IgD-negative memory B cell (primary cell): ENCODE measurements around the gene RANBP3. TPM values are rescaled to one million over a fixed set of nuclear protein-coding genes. Genes with fewer than 3 reads are reported as not detected.

Experiments
- H3K27ac Mint-ChIP-seq, 3 donors: one replicate each; pipeline ENCODE4 v1.8.0; 2020 to 2022; ENCODE audit warnings: mild to moderate bottlenecking in 3 of 3, mixed read lengths in 3 of 3, moderate library complexity in 1 of 3
- H3K27me3 Mint-ChIP-seq: one replicate; pipeline ENCODE4 v1.8.0; 2021; ENCODE audit warnings: mixed read lengths
- H3K36me3 Mint-ChIP-seq: one replicate; pipeline ENCODE4 v1.8.0; 2020; ENCODE audit warnings: mild to moderate bottlenecking, mixed read lengths
- H3K4me1 Mint-ChIP-seq, 3 donors: one replicate each; pipeline ENCODE4 v1.8.0; 2020 to 2022; ENCODE audit warnings: mixed read lengths in 3 of 3, mild to moderate bottlenecking in 1 of 3
- H3K4me3 Mint-ChIP-seq, 4 donors: one replicate each; pipeline ENCODE4 v1.8.0; 2020 to 2022; ENCODE audit warnings: mild to moderate bottlenecking in 4 of 4, mixed read lengths in 4 of 4, moderate library complexity in 3 of 4
- H3K9me3 Mint-ChIP-seq, 3 donors: one replicate each; pipeline ENCODE4 v1.8.0; 2020 to 2021; ENCODE audit warnings: mixed read lengths in 3 of 3, mild to moderate bottlenecking in 1 of 3
- polyA plus RNA-seq: library from polyadenylated mRNA; unstranded; fragments of 300-500 nt; fragmentation: Illumina TruSeq; gene quantifications from one replicate; pipeline ENCODE4 v1.2.3, GENCODE V29; 2021

Gene RANBP3
- polyA plus RNA-seq, 1 donor from 2014 or later, result 9.4 TPM

DNA sequence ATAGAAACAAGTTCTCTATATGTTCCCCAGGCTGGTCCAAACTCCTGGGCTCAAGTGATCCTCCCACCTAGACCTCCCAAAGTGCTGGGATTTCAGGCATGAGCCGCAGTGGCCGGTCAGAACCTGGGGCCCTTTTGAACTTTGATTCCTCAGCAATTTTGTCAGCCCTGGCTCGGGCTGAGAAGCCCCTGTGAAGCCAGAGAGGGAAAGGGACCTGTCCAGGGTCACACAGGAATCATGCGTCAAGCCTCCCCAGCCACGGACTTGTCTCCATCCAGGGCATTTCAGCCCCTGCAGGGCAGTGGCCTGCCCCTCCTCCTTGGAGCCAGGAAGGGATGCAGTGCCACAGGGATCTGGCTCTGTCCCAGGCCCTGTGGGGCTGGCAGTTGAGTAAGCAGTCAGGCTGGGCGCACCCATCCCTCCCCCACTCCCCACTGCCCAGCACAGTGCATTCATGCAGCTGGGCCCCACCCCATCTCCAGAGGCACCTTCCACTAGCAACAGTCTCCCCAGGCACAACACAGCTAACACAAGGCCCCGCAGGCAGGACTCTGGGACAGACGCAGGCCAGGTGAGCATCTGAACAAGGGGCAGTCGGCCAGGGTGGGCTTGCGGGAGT lies 64.1 kb downstream of the RANBP3 start, which contains the start of gene CAPS:
CAPS (plus strand) TSS at position 516 of the 619 bp plus-strand sequence. CDS start 153 bp downstream, outside the sequence.
- H3K36me3 Mint-ChIP-seq, result peaks cover 3% of the 10 kb centered on the region
- H3K4me3 Mint-ChIP-seq, result no peak within 1 kb of the TSS
- no peaks in the 10 kb centered on the region for H3K27me3 Mint-ChIP-seq
- H3K4me1 Mint-ChIP-seq, result no peaks in the 10 kb centered on the region
- H3K9me3 Mint-ChIP-seq, result no peaks in the 10 kb centered on the region
- peak within 1 kb of the TSS in 1 of 3 donors; percentile 28 for H3K27ac Mint-ChIP-seq

- Mint-ChIP-seq H3K4me1 (peaks cover 0 to 7% (median 3%) of the 10 kb centered on the region in 3 donors), H3K4me3 (no peak overlapping the region), H3K9me3 (no peaks in the 10 kb centered on the region), H3K27me3 (no peaks in the 10 kb centered on the region), H3K27ac (no peak overlapping the region), H3K36me3 (no peaks in the 10 kb centered on the region)
Observed at GRCh38 chr19:5911366-5911765, 66.6 kb downstream of the RANBP3 start.

GRCh38 chr19:5910638-5910907 lies 67.4 kb downstream of the RANBP3 start:
- Mint-ChIP-seq H3K4me3 (no peak overlapping the region), H3K9me3 (no peaks in the 10 kb centered on the region), H3K27ac (peak overlapping the region in 1 of 3 donors; percentile 62), H3K27me3 (no peaks in the 10 kb centered on the region), H3K36me3 (no peaks in the 10 kb centered on the region), H3K4me1 (peaks cover 0 to 9% (median 5%) of the 10 kb centered on the region in 3 donors)

DNA sequence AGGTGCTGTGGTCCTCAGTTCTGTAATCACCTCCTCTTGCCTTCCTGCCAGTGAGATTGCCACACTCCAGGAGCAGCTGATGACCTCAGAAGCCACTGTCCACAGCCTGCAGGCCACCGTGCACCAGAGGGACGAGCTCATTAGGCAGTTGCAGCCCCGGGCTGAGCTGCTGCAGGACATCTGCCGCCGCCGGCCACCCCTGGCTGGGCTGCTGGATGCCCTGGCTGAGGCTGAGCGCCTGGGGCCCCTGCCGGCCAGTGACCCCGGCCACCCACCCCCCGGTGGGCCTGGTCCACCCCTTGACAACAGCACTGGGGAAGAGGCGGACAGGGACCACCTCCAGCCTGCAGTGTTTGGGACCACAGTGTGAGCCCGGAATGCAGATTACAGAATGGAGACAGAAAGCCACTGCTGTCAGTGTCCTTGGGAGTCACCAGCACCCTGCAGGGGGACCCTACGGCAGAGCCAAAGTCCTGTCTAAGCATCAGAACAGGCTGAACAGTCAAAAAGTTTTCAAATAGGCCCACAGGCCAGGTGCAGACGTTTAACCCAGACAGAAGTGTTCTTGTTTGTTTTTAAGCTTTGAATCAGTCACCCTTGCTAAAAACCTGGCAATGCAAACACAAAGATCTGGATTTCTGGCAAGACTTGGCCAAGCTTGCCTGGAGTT lies 69.0 kb downstream of the RANBP3 start:
- H3K27ac Mint-ChIP-seq, result no peak overlapping the region
- H3K36me3 Mint-ChIP-seq, result no peaks in the 10 kb centered on the region
- peaks cover 0 to 9% (median 9%) of the 10 kb centered on the region in 3 donors for H3K4me1 Mint-ChIP-seq
- no peaks in the 10 kb centered on the region for H3K9me3 Mint-ChIP-seq
- H3K4me3 Mint-ChIP-seq, result no peak overlapping the region
- H3K27me3 Mint-ChIP-seq, result no peaks in the 10 kb centered on the region

DNA sequence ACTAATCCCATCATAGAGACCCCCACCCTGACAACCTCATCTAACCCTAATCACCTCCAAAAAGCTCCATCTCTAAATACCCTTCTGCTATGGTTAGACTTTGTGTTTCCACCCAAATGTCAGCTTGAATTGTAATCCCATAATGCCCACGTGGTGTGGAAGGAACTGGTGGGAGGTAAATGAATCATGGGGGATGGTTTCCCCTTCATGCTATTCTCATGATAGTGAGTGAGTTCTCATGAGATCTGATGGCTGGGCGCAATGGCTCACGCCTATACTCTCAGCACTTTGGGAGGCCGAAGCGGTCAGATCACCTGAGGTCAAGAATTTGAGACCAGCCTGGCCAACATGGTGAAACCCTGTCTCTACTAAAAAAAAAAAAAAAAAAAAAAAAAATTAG lies 70.7 kb downstream of the RANBP3 start:
- Mint-ChIP-seq H3K4me3 (peak overlapping the region in 3 of 4 donors; percentile 45 to 70 (median 66)), H3K9me3 (no peaks in the 10 kb centered on the region), H3K27me3 (no peaks in the 10 kb centered on the region), H3K36me3 (no peaks in the 10 kb centered on the region), H3K27ac (peak overlapping the region in 1 of 3 donors; percentile 86), H3K4me1 (peaks cover 0 to 15% (median 14%) of the 10 kb centered on the region in 3 donors)

- Mint-ChIP-seq H3K27ac (peak overlapping the region in 2 of 3 donors; percentile 98 to 99), H3K4me3 (peak overlapping the region; percentile 85 to 99 (median 94)), H3K4me1 (peaks cover 0 to 20% (median 20%) of the 10 kb centered on the region in 3 donors), H3K36me3 (no peaks in the 10 kb centered on the region), H3K9me3 (no peaks in the 10 kb centered on the region), H3K27me3 (no peaks in the 10 kb centered on the region)
Observed at GRCh38 chr19:5905114-5905778, 72.7 kb downstream of the RANBP3 start.

- Mint-ChIP-seq H3K9me3 (no peaks in the 10 kb centered on the region), H3K27me3 (no peaks in the 10 kb centered on the region), H3K36me3 (no peaks in the 10 kb centered on the region), H3K27ac (peak within 1 kb of the TSS; percentile 87 to 99 (median 98)), H3K4me1 (peaks cover 0 to 20% (median 20%) of the 10 kb centered on the region in 3 donors), H3K4me3 (peak within 1 kb of the TSS; percentile 85 to 99 (median 94))
Observed at GRCh38 chr19:5904352-5905113, 73.4 kb downstream of the RANBP3 start, which contains the start of gene VMAC. TSS of gene VMAC (plus strand) at chr19:5904872. CDS start at chr19:5904891, 19 bp downstream.

DNA sequence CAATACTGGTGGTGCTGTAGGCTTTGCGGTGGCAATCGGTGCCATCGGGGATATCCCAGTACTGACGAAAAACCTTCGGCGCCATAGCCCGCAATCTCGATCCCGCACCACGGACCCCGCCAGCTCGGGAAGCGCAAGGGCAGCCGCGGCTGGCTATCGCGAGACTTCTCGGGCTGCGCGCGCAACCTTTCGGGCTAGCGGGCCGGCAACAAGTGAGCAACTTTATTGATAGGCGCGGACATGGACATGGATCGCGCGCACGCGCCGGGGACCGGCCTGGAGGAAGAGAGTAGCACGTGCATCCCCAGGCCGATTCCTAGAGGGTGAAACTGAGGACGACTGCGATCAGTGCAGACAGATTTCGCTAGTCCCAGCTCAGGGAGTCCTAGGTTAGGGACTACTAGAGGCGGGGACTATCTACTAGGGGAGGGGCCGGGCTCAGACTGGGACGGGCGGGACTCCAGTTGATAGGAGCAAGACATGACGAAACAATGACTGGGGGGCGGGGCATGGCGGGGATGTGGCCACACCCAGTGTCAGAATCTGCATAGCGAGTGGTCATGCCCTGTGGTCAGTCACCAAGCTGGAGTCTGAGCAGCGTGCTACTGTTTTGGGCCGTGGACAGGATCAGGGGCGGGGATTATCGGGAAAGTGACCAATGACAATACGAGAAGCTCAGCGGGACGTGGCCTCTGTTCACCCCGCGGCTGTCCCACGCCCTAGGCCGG lies 74.2 kb downstream of the RANBP3 start, which contains the start of gene NDUFA11:
NDUFA11 (minus strand) TSS at position 167 of the 728 bp plus-strand sequence; CDS start at position 85, 82 bp downstream.
- Mint-ChIP-seq H3K36me3 (no peaks in the 10 kb centered on the region), H3K4me1 (peaks cover 0 to 20% (median 20%) of the 10 kb centered on the region in 3 donors), H3K27ac (peak within 1 kb of the TSS; percentile 87 to 99 (median 98)), H3K27me3 (no peaks in the 10 kb centered on the region), H3K4me3 (peak within 1 kb of the TSS; percentile 85 to 99 (median 94)), H3K9me3 (no peaks in the 10 kb centered on the region)

DNA sequence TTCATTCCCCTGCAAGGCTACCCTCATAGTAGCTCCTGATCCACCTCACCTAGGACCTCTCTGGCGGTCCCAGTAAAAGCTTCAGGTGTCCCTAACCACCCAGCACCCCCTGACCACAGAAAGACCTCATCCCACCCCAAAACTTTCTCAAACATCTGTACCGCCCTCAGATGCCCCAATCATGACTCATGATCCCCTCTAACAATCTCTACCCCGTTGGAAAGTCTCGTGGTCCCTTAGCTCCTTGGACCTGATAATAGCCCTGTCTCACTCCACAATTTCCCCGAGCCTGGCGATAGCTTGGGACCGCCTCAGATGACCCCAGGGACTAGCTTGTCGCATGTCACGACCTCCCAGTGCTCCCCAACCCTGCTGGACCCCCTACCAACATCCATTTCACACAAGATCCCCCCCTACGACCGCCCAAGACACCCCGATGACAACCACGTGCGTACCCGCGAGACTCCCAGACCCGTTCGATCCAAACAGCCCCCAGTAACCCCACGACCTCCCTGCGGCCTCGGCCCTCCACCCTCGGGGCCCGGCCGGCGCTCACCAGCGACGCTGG lies 74.8 kb downstream of the RANBP3 start:
- Mint-ChIP-seq H3K4me1 (peaks cover 0 to 20% (median 20%) of the 10 kb centered on the region in 3 donors), H3K27ac (peak overlapping the region; percentile 87 to 99 (median 98)), H3K4me3 (peak overlapping the region; percentile 85 to 99 (median 94)), H3K36me3 (no peaks in the 10 kb centered on the region), H3K27me3 (no peaks in the 10 kb centered on the region), H3K9me3 (no peaks in the 10 kb centered on the region)

DNA sequence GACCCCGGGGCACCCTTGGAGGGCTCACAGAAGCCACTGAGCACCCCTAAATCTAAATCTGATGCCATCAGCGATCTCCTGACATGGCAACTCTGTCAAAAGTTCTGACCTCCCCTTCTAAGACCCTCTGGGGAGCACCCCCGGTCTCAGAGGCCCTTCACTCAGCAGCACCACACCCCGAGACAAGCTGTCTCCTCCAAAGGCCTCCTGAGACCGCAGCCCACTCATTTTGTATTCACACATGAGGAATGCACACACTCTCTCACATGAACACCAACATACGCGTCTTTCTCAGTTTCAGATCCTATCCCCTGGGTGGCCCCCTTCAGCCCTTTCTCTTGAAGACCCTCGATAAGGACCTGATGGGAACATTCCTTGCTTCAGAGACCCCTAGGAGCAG lies 77.0 kb downstream of the RANBP3 start:
- Mint-ChIP-seq H3K4me3 (peak overlapping the region in 2 of 4 donors; percentile 30 to 56), H3K4me1 (peaks cover 0 to 15% (median 11%) of the 10 kb centered on the region in 3 donors), H3K9me3 (no peaks in the 10 kb centered on the region), H3K27me3 (no peaks in the 10 kb centered on the region), H3K27ac (peak overlapping the region in 1 of 3 donors; percentile 52), H3K36me3 (no peaks in the 10 kb centered on the region)

- Mint-ChIP-seq H3K27ac (peak overlapping the region in 2 of 3 donors; percentile 8 to 33), H3K4me3 (peak overlapping the region in 2 of 4 donors; percentile 13 to 30), H3K4me1 (peaks cover 0 to 12% (median 11%) of the 10 kb centered on the region in 3 donors), H3K27me3 (no peaks in the 10 kb centered on the region), H3K36me3 (peaks cover 2% of the 10 kb centered on the region), H3K9me3 (no peaks in the 10 kb centered on the region)
Observed at GRCh38 chr19:5899728-5900526, 78.0 kb downstream of the RANBP3 start.

DNA sequence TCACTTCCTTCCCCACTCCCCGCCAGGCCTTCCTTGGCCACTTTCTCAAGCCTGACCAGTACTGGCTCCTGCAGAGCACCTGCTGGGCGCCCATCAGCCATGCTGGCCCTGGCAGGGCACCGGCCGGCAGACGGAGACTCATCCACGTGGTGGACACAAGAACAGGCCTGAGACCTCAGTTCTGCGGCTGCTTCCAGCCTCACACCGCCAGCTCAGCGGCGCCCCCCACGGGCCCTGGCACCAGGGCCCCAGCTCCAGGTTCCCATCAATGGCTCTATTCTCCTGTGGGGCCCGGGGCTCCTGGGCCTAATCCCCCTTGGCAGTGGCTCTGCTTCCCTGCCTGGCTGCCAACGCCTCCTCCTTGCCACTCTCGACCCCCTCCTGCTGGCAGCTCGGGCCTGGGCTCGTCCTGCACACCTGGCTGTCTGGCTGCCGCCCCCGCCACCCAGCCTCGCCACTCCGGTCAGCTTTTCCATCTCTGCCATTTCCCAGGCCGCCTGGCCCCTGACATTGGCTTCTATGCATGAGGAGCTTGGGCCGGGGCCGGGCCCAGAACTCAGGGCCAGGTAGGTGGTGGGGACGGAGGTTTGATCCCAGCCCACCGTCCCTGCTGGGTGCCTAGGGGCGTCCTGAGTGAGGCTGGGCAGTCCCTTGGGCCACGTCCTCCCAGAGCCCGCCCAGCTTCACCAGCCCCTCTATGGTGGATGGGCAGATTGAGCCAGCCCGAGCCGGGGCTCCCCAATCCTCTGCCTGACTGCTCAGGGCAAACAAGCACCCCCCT lies 80.6 kb downstream of the RANBP3 start:
- H3K4me3 Mint-ChIP-seq, result peak overlapping the region in 1 of 4 donors; percentile 55
- no peaks in the 10 kb centered on the region for H3K9me3 Mint-ChIP-seq
- H3K27me3 Mint-ChIP-seq, result no peaks in the 10 kb centered on the region
- no peak overlapping the region for H3K27ac Mint-ChIP-seq
- peaks cover 0 to 6% (median 6%) of the 10 kb centered on the region in 3 donors for H3K4me1 Mint-ChIP-seq
- peaks cover 2% of the 10 kb centered on the region for H3K36me3 Mint-ChIP-seq
